RPMI7951 (cell line): ENCODE data around the gene GLTP. TPM values are rescaled to one million over a fixed set of nuclear protein-coding genes. Genes with fewer than 3 reads are reported as not detected.
A peak's percentile ranks its signal among the peaks of the same experiment; 100 is the strongest.

ENCODE experiments used
- DNase-seq: peaks from one replicate; pipeline ENCODE4 v3.0.0-alpha.2; 2012; ENCODE audit warnings: low read depth
- total RNA-seq: library from RNA; depleted of rRNA; stranded (reverse); fragments of >200 nt; shearing (Covaris generic); gene quantifications from 2 replicates; pipeline ENCODE4 v1.2.3, GENCODE V29; 2014

Gene GLTP
- total RNA-seq, 1 experiment from 2014 or later, result 35.7 TPM

- DNase-seq, result no peak
Measured at GRCh38 chr12:109844091-109844490, 36.2 kb downstream of the GLTP start.

- no peak for DNase-seq
Measured at GRCh38 chr12:109842021-109842420, 38.3 kb downstream of the GLTP start.

DNA sequence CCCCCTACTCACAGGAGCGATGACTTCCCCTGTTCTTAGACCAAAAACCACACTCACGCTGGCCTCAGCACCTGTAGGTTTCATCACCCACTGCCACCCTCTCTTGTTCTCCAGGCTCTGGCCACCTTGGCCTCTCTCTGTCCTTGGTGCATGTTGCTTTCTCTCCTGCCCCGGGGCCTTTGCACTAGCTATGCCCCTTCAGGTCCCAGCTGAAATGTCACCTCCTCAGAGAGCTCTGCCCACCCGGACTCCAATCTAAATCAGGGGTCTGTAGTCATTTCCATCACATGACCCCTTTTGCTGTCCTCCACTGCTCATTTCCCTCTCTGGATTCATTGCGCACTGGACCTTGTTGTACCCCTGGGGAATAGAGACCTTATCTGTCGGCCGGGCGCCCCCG is 39.0 kb downstream of the GLTP start:
- no peak for DNase-seq

DNA sequence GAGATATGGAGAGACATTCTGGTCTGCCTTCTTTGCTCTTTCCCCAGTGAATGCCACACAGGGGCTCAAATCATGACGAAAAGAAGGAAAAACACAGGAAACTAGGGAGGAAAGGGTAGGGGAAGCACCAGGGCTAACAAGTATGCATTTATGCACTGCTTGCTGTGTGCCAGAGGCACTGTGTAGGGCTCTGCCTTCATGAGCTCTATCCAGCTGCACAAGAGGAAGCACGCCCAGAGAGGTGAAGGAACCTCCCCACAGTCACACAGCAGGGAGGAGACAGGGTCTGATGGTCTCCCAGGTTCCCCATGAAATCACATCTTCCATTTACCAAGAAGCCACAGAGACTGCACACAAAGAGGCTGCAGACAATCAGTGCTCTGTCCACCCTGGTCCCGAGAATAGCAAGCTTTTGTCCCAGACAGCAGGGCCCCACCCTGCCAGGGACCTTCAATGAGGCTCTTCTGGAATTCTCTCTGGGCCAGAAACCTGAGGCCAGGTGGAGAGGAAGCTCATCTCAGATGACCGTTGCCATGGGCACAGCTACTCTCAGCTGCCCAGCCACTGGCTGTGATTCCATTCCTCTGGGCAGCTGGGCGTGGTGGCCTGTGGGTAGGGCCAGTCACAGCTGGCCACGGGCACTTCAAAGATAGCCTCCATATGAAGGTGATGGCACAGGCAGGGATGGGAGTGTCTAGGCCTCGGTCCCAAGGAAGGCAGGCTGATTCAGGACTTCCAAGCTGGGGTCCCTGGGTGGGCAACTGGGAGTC is 39.9 kb downstream of the GLTP start:
- DNase-seq, result peak; percentile 19

GRCh38 chr12:109839444-109839843 is 40.9 kb downstream of the GLTP start:
- DNase-seq, result no peak

- no peak for DNase-seq
Measured at GRCh38 chr12:109836916-109837315, 43.4 kb downstream of the GLTP start.

GRCh38 chr12:109835827-109836226 is 44.5 kb downstream of the GLTP start:
- no peak for DNase-seq

DNA sequence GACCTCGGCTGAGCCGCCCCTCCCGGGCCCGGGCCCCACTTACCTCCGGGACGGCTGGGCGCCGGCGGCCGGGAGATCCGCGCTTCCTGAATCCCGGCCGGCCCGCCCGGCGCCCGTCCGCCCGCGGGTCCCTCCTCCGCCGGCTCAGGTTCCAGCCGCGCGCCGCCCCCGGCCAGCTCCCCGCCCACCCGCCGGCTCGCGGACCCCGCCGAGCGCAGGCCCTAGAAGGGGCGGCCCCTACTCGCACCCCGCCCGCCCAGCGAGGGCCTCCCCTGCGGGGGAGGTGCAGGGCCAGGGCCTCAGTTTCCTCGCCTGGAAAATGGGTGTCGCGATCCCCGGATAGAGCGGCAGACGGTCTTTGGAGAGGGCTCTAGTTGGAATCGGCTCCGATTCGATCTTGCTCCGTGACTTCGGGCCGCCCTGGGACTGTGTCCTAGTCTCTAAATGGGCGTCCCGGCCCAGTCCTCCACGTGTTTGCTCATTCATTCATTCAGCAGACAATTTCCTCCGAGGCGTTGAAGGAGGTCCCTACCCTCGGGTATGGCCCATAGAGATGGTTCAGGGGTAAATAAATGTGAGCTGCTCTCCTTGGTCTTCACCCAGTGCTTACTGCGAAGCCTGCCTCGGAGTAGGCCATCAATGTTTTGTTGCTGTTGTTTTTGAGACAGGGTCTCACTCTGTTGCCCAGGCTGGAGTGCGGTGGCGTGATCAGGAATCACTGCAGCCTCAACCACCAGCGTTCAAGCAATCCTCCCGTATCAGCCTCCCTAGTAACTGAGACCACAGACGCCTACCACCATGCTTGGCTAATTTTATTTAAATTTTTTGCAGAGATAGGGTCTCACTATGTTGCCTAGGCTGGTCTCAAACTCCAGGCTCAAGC is 46.8 kb downstream of the GLTP start, which contains the start of gene TRPV4:
TRPV4 (minus strand) TSS at position 92 of the 883 bp plus-strand sequence. CDS start 18,602 bp downstream, outside the sequence.
- peak; percentile 21 for DNase-seq

DNA sequence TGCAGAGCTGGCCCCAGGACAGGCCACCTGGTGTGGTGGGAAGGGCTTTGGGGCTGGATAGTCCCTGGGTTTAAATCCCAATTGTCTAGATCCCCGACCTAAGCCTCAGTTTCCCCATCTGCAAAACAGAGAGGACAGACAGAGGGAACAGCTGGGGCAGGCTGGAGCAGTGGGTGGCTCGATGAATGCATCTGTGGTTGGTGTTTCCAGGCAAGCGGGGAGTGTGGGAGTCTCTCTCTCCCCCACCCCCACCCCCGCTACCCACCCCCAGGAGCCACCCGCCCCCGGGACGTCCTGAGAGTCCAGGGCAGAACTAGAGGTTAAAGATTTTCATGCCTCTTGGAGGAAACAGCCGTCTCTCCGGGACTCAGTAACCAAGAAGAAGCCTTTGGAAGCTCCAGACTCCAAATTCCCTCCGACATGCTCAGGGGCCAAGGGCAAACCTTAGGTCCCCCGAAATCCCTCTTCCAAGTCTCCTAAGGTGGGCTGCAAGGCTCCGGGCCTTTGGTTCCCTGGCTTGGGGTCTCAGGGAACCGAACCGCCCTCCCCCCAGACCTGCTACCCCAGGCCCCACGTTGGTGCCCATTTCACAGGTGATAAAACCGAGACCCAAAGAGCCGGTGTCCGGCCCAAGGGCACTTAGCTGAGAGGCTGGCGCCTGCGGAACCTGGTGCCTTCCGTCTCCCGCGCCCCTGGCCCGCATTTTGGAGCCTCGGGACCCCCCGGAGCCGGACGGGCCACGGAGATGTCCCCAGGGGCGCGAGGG is 47.6 kb downstream of the GLTP start:
- DNase-seq, result no peak

DNA sequence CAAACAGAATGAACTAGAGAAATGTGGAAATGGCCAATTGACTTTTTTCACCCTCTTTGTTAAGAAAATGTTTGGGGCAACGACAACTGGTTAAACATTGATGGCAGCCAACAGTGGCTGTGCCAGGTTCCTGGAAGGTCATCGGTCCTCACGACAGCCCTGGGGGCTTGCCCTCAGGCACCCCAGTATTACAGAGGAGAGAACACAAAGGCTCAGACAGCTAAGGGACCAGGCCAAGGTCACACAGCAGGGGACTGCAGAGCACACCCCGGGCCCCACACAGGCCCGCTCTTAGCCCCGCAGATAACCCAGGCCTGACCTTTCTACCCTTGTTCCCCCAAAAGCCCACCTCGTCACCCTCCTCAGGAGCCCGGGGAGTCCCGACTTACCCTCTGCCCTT is 48.4 kb downstream of the GLTP start:
- DNase-seq, result no peak

DNA sequence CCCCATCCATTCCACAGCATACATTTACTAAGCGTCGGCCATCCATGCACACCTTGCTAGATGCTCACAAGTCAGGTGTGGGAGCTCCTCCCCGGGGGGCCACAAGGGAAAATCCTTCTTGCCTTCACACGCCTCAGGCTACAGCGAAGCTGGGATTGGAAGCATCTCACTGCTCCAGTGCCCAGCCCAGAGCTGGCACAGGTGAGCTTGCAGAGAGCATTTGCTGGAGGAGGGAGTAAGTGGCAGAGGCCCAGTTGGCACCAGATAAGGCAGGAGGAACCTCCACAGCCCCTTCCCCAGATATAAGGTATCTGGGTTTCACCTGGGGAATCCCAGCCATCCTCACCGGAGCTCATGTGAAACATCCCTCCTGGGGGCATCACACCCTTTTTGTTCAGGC is 49.0 kb downstream of the GLTP start:
- no peak for DNase-seq

- no peak for DNase-seq
Measured at GRCh38 chr12:109830718-109831117, 49.6 kb downstream of the GLTP start.

- no peak for DNase-seq
Measured at GRCh38 chr12:109830267-109830666, 50.1 kb downstream of the GLTP start.

- DNase-seq, result no peak
Measured at GRCh38 chr12:109829667-109830066, 50.7 kb downstream of the GLTP start.

- DNase-seq, result no peak
Measured at GRCh38 chr12:109828754-109829511, 51.4 kb downstream of the GLTP start.

GRCh38 chr12:109827566-109828550 is 52.5 kb downstream of the GLTP start:
- DNase-seq, result peak; percentile 49

GRCh38 chr12:109827080-109827479 is 53.3 kb downstream of the GLTP start:
- DNase-seq, result no peak

DNA sequence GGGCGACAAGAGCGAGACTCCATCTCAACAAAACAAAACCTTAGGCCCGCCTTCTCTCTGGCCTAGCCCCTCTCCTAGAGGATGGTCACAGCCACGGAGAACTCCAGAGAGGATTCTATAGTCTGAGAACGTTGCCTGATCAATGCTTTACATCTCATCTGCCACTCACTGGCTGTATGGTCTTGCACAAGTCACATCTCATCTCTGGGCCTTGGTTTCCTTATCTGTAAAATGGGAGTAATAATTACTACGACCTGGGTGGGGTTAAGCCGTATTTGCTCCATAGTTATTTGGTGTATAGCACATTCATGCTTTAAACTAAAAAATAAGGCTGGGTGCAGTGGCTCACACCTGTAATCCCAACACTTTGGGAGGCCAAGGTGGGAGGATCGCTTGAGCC is 55.6 kb downstream of the GLTP start:
- DNase-seq, result no peak

GRCh38 chr12:109822951-109823411 is 57.4 kb downstream of the GLTP start:
- peak; percentile 35 for DNase-seq

DNA sequence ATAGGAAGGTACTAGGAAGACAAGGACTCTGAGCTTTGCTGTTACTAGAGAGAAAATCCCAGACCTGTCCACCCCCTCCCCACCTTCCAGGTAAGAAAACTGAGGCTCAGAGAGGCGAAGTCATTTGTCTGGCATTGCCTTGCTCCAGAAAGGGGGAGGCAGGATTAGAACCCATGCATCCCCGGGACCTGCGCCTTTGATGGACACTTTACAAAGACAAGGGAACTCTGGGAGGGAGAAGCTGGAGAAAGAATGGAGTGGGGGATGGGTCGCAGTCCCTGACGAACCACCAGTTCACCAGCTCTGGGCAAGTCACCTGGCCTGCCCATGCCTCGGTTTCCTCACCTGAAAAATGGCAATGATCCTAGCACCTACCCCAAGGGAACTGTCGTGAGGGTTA is 57.9 kb downstream of the GLTP start:
- DNase-seq, result no peak
